ENCODE data around the gene TXNDC11. TPM values are rescaled to one million over a fixed set of nuclear protein-coding genes. Genes with fewer than 3 reads are reported as not detected.
A peak's percentile ranks its signal among the peaks of the same experiment; 100 is the strongest.
"Not testable (repeated sequence)": the region's sequence is repeated elsewhere in the genome, so short reads cannot be mapped to it uniquely, and the experiment has no call there.

TXNDC11 gene
- polyA plus RNA-seq (ENCODE audit: low read depth in 6 of 6): 10 to 100 TPM; 34.6 to 65.6 (median 40.2) TPM

- Mint-ChIP-seq H3K4me3 (peak within 1 kb of the TSS; percentile 89 to 96 (median 94)), H3K27ac (peak within 1 kb of the TSS; percentile 92 to 98 (median 97)), H3K9me3 (no peaks in the 10 kb centered on the region), H3K36me3 (no peaks in the 10 kb centered on the region), H3K27me3 (no peaks in the 10 kb centered on the region), H3K4me1 (peaks cover 27 to 57% (median 45%) of the 10 kb centered on the region in 3 donors)
- peak; percentile 100 for DNase-seq
- peak; percentile 88 to 90 for ATAC-seq (ENCODE audit: low read depth in 2 of 2)
These were observed at the start of gene TXNDC11 for GRCh38 chr16:11742536-11743307. TXNDC11 (minus strand) TSS chr16:11742857; CDS start chr16:11742730, 127 bp downstream.

GRCh38 chr16:11791144-11791828, 48.6 kb upstream of the TXNDC11 start:
- no peaks in the 10 kb centered on the region for H3K36me3 Mint-ChIP-seq
- no peak overlapping the region for H3K4me3 Mint-ChIP-seq
- H3K27me3 Mint-ChIP-seq: no peaks in the 10 kb centered on the region
- peaks cover 47 to 67% (median 67%) of the 10 kb centered on the region in 3 donors for H3K4me1 Mint-ChIP-seq
- H3K27ac Mint-ChIP-seq: peak overlapping the region; percentile 8 to 88 (median 24)
- H3K9me3 Mint-ChIP-seq: no peaks in the 10 kb centered on the region
- DNase-seq (no peak), ATAC-seq (ENCODE audit: low read depth in 2 of 2) (no peak)

GRCh38 chr16:11788914-11789313, 46.3 kb upstream of the TXNDC11 start:
- DNase-seq (no peak), ATAC-seq (ENCODE audit: low read depth in 2 of 2) (no peak)
- peaks cover 31 to 68% (median 52%) of the 10 kb centered on the region in 3 donors for H3K4me1 Mint-ChIP-seq
- H3K9me3 Mint-ChIP-seq: no peaks in the 10 kb centered on the region
- H3K36me3 Mint-ChIP-seq: no peaks in the 10 kb centered on the region
- peak overlapping the region in 2 of 6 donors; percentile 53 to 100 for H3K27ac Mint-ChIP-seq
- H3K27me3 Mint-ChIP-seq: no peaks in the 10 kb centered on the region
- H3K4me3 Mint-ChIP-seq: no peak overlapping the region

- Mint-ChIP-seq H3K4me1 (peaks cover 32 to 61% (median 47%) of the 10 kb centered on the region in 3 donors), H3K4me3 (peak overlapping the region in 1 of 8 donors; percentile 29), H3K27ac (peak overlapping the region in 4 of 6 donors; percentile 62 to 100 (median 80))
- H3K36me3 Mint-ChIP-seq; H3K27me3 Mint-ChIP-seq; DNase-seq; H3K9me3 Mint-ChIP-seq; ATAC-seq (ENCODE audit: low read depth in 2 of 2): not testable (repeated sequence)
These were observed 42.4 kb upstream of the TXNDC11 start for GRCh38 chr16:11784980-11785599.

- not testable (repeated sequence) for ATAC-seq (ENCODE audit: low read depth in 2 of 2); H3K27me3 Mint-ChIP-seq; H3K36me3 Mint-ChIP-seq; DNase-seq; H3K9me3 Mint-ChIP-seq
- Mint-ChIP-seq H3K27ac (peak overlapping the region in 5 of 6 donors; percentile 24 to 100 (median 79)), H3K4me1 (peaks cover 32 to 61% (median 46%) of the 10 kb centered on the region in 3 donors), H3K4me3 (peak overlapping the region in 1 of 8 donors; percentile 53)
These were observed 41.7 kb upstream of the TXNDC11 start for GRCh38 chr16:11784381-11784780.

GRCh38 chr16:11784038-11784369, 41.3 kb upstream of the TXNDC11 start:
- DNase-seq: no peak
- Mint-ChIP-seq H3K4me3 (peak overlapping the region; percentile 61 to 89 (median 82)), H3K4me1 (peaks cover 32 to 61% (median 46%) of the 10 kb centered on the region in 3 donors), H3K36me3 (no peaks in the 10 kb centered on the region), H3K27ac (peak overlapping the region; percentile 97 to 100 (median 99)), H3K27me3 (no peaks in the 10 kb centered on the region), H3K9me3 (no peaks in the 10 kb centered on the region)
- ATAC-seq (ENCODE audit: low read depth in 2 of 2): no peak

GRCh38 chr16:11783319-11784037, 40.8 kb upstream of the TXNDC11 start:
- peak overlapping the region; percentile 61 to 89 (median 82) for H3K4me3 Mint-ChIP-seq
- no peaks in the 10 kb centered on the region for H3K27me3 Mint-ChIP-seq
- H3K4me1 Mint-ChIP-seq: peaks cover 31 to 60% (median 43%) of the 10 kb centered on the region in 3 donors
- ATAC-seq (ENCODE audit: low read depth in 2 of 2) (peak; percentile 86 to 87), DNase-seq (peak; percentile 69)
- no peaks in the 10 kb centered on the region for H3K9me3 Mint-ChIP-seq
- H3K27ac Mint-ChIP-seq: peak overlapping the region; percentile 97 to 100 (median 99)
- H3K36me3 Mint-ChIP-seq: no peaks in the 10 kb centered on the region

- DNase-seq: no peak
- Mint-ChIP-seq H3K36me3 (no peaks in the 10 kb centered on the region), H3K27me3 (no peaks in the 10 kb centered on the region), H3K4me3 (peak overlapping the region in 6 of 8 donors; percentile 11 to 83 (median 56)), H3K27ac (peak overlapping the region; percentile 87 to 100 (median 96)), H3K9me3 (no peaks in the 10 kb centered on the region), H3K4me1 (peaks cover 21 to 49% (median 34%) of the 10 kb centered on the region in 3 donors)
- ATAC-seq (ENCODE audit: low read depth in 2 of 2): no peak
These were observed 39.1 kb upstream of the TXNDC11 start for GRCh38 chr16:11781773-11782172.

GRCh38 chr16:11780991-11781680, 38.5 kb upstream of the TXNDC11 start:
- Mint-ChIP-seq H3K4me3 (peak overlapping the region in 1 of 8 donors; percentile 82), H3K36me3 (no peaks in the 10 kb centered on the region)

GRCh38 chr16:11779074-11779473, 36.4 kb upstream of the TXNDC11 start:
- Mint-ChIP-seq H3K36me3 (no peaks in the 10 kb centered on the region), H3K27ac (no peak overlapping the region), H3K4me3 (no peak overlapping the region), H3K4me1 (peaks cover 14 to 26% (median 24%) of the 10 kb centered on the region in 3 donors), H3K27me3 (no peaks in the 10 kb centered on the region), H3K9me3 (no peaks in the 10 kb centered on the region)
- DNase-seq (no peak), ATAC-seq (ENCODE audit: low read depth in 2 of 2) (no peak)

More at GRCh38 chr16:11780991-11781680, 38.5 kb upstream of the TXNDC11 start:
- Mint-ChIP-seq H3K27me3 (no peaks in the 10 kb centered on the region), H3K4me1 (peaks cover 14 to 45% (median 29%) of the 10 kb centered on the region in 3 donors), H3K27ac (peak overlapping the region in 4 of 6 donors; percentile 87 to 100 (median 92)), H3K9me3 (no peaks in the 10 kb centered on the region)
- DNase-seq (no peak), ATAC-seq (ENCODE audit: low read depth in 2 of 2) (no peak)

- Mint-ChIP-seq H3K27me3 (no peaks in the 10 kb centered on the region), H3K4me3 (no peak overlapping the region), H3K27ac (peak overlapping the region in 2 of 6 donors; percentile 53 to 54), H3K9me3 (no peaks in the 10 kb centered on the region), H3K4me1 (peaks cover 14 to 16% (median 14%) of the 10 kb centered on the region in 3 donors), H3K36me3 (peaks cover 4 to 6% of the 10 kb centered on the region in 2 donors)
- no peak for ATAC-seq (ENCODE audit: low read depth in 2 of 2)
- DNase-seq: no peak
These were observed 31.5 kb upstream of the TXNDC11 start for GRCh38 chr16:11774065-11774626.

GRCh38 chr16:11768849-11769248, 26.2 kb upstream of the TXNDC11 start:
- peaks cover 6 to 16% of the 10 kb centered on the region in 2 donors for H3K36me3 Mint-ChIP-seq
- DNase-seq (peak; percentile 57), ATAC-seq (ENCODE audit: low read depth in 2 of 2) (peak; percentile 91)
- H3K27me3 Mint-ChIP-seq: no peaks in the 10 kb centered on the region
- peak overlapping the region; percentile 72 to 95 (median 79) for H3K27ac Mint-ChIP-seq
- peaks cover 28 to 35% (median 31%) of the 10 kb centered on the region in 3 donors for H3K4me1 Mint-ChIP-seq
- H3K4me3 Mint-ChIP-seq: peak overlapping the region; percentile 0 to 84 (median 67)
- no peaks in the 10 kb centered on the region for H3K9me3 Mint-ChIP-seq
